OCI-LY7 (cell line): ENCODE results near the gene DVL2.

Experiments
- CTCF ChIP-seq: fragments of 200-600 bp; sonication (generic); conservative IDR thresholded peaks from 2 replicates; pipeline ENCODE4 v1.5.1; 2014; ENCODE audit warnings: mild to moderate bottlenecking, antibody characterized with exemption, low read length, moderate library complexity, mixed read lengths
- EZH2phosphoT487 ChIP-seq: fragments of 200-600 bp; sonication (generic); IDR thresholded peaks from 2 replicates; pipeline ENCODE4 v1.6.1; 2018; ENCODE audit warnings: low read depth, borderline replicate concordance, mild to moderate bottlenecking, mixed run types, antibody characterized with exemption, low read length, moderate library complexity, mixed read lengths

- TF ChIP-seq CTCF (no peak), EZH2phosphoT487 (no peak)
Measured at GRCh38 chr17:7234083-7234951, at the start of gene DVL2.
